ENCODE results near the gene U2AF2.

U2AF2 gene

GRCh38 chr19:55605637-55606470 lies 49.0 kb upstream of the U2AF2 start, which contains the start of gene ZNF865 (continued):
- TF ChIP-seq ZBTB20 (tag by site-specific recombination; IDR thresholded peaks at IDR 0.05) (peak; percentile 31; the same call in 1 of the 2 replicates), GLI4 (tag by site-specific recombination; IDR thresholded peaks at IDR 0.05) (no peak), ZFHX2 (tag by site-specific recombination; conservative IDR thresholded peaks at IDR 0.05) (no peak; the same call in 1 of the 2 replicates), ZNF692 (tag by site-specific recombination; IDR thresholded peaks at IDR 0.05) (peak; percentile 77), OVOL3 (tag by site-specific recombination; IDR thresholded peaks at IDR 0.05) (no peak), ZXDB (tag by site-specific recombination; IDR thresholded peaks at IDR 0.05) (0 out of 2 replicates have a peak, but pooled peaks have one; percentile 52), ZBTB11 (tag by site-specific recombination; conservative IDR thresholded peaks at IDR 0.05; ENCODE audit: low read depth) (peak; percentile 67), ZNF654 (tag by site-specific recombination; IDR thresholded peaks at IDR 0.05; ENCODE audit: low read depth) (peak; percentile 84), ZNF311 (tag by site-specific recombination; IDR thresholded peaks at IDR 0.05; ENCODE audit: borderline replicate concordance) (no peak), PRDM4 (tag by site-specific recombination; IDR thresholded peaks at IDR 0.05) (no peak), GLIS1 (tag by site-specific recombination; IDR thresholded peaks at IDR 0.05) (peak; percentile 59), SP7 (tag by site-specific recombination; IDR thresholded peaks at IDR 0.05) (peak; percentile 41; the same call in 1 of the 2 replicates), ZNF2 (tag by site-specific recombination; IDR thresholded peaks at IDR 0.05) (peak; percentile 94), ZNF211 (tag by site-specific recombination; IDR thresholded peaks at IDR 0.05; ENCODE audit: low read depth) (no peak), ZNF394 (tag by site-specific recombination; IDR thresholded peaks at IDR 0.05; ENCODE audit: borderline replicate concordance) (peak; percentile 44; the same call in 1 of the 2 replicates), SP2 (tag by site-specific recombination; IDR thresholded peaks at IDR 0.05) (peak; percentile 51), ZNF626 (tag by site-specific recombination; IDR thresholded peaks at IDR 0.05) (no peak), PRDM10 (tag by site-specific recombination; IDR thresholded peaks at IDR 0.05) (peak; percentile 57; the same call in 1 of the 2 replicates), AEBP2 (tag by site-specific recombination; IDR thresholded peaks at IDR 0.05; ENCODE audit: borderline replicate concordance) (no peak), PBX3 (CRISPR knock-in tag; IDR thresholded peaks at IDR 0.05) (no peak), ZNF23 (tag by site-specific recombination; IDR thresholded peaks at IDR 0.05; ENCODE audit: borderline replicate concordance) (no peak), ZNF114 (tag by site-specific recombination; IDR thresholded peaks at IDR 0.05) (no peak), YY2 (tag by site-specific recombination; IDR thresholded peaks at IDR 0.05) (0 out of 2 replicates have a peak, but pooled peaks have one; percentile 3)

Measured in HEK293 (cell line).